IMR-90 (cell line): ENCODE results near the gene TDP2. TPM values are rescaled to one million over a fixed set of nuclear protein-coding genes. Genes with fewer than 3 reads are reported as not detected.
"Not testable (repeated sequence)": the region's sequence is repeated elsewhere in the genome, so short reads cannot be mapped to it uniquely, and the experiment has no call there.

ENCODE experiments used
- ATAC-seq: fragments of 200-7000 bp; cut with Tn5 transposase; 2 replicates; pipeline ENCODE4 v1.9.1; 2020; ENCODE audit warnings: low read depth, mild to moderate bottlenecking, moderate library complexity
- BruUV-seq: library from RNA; stranded (reverse); fragments of 400-500 nt; replicated peaks from 2 replicates; lab custom pipeline; 2021; lab: Mats Ljungman, UMichigan
- CTCF ChIA-PET: fragments of 300-600 bp; formaldehyde crosslinking; extraction: SDS; loops from one replicate; lab custom pipeline; 2021; ENCODE audit warnings: antibody characterized with exemption; lab: Yijun Ruan, JAX
- POLR2A ChIA-PET: fragments of 300-600 bp; sonication (Branson Sonifier 250); formaldehyde crosslinking; loops from one replicate; lab custom pipeline; 2022; ENCODE audit warnings: antibody characterized with exemption; ENCODE audit not compliant: unreplicated experiment; lab: Charles Lee
- DNase-seq: peaks from one replicate; pipeline ENCODE4 v3.0.0; 2013
- H2AFZ ChIP-seq: replicated peaks from 2 replicates; pipeline ENCODE3; 2013; ENCODE audit warnings: low read length, mild to moderate bottlenecking; ENCODE audit not compliant: poor library complexity
- H2AK5ac ChIP-seq: 2 replicates; pipeline ENCODE4 v1.6.1; 2013; ENCODE audit warnings: low read depth, low read length, inconsistent platforms
- H2AK9ac ChIP-seq: replicated peaks from 2 replicates; pipeline ENCODE3; 2013; ENCODE audit warnings: mild to moderate bottlenecking, low read depth, low read length, moderate library complexity; ENCODE audit not compliant: poor library complexity
- H2BK120ac ChIP-seq: 2 replicates; pipeline ENCODE4 v1.6.1; 2013; ENCODE audit warnings: low read depth, low read length, inconsistent platforms
- H2BK15ac ChIP-seq: 3 replicates; pipeline ENCODE4 v1.6.1; 2013; ENCODE audit warnings: low read depth, low read length, inconsistent platforms
- H2BK20ac ChIP-seq: 2 replicates; pipeline ENCODE4 v1.6.1; 2013; ENCODE audit warnings: low read depth, mild to moderate bottlenecking, inconsistent platforms, low read length, moderate library complexity
- H2BK5ac ChIP-seq: 2 replicates; pipeline ENCODE4 v1.6.1; 2013; ENCODE audit warnings: mild to moderate bottlenecking, low read depth, low read length, inconsistent platforms; ENCODE audit not compliant: poor library complexity, severe bottlenecking
- H3K14ac ChIP-seq: replicated peaks from 2 replicates; pipeline ENCODE4 v1.6.1; 2013; ENCODE audit warnings: low read depth, low read length, inconsistent platforms
- H3K18ac ChIP-seq: 2 replicates; pipeline ENCODE4 v1.6.1; 2013; ENCODE audit warnings: low read depth, low read length, control low read depth
- H3K23ac ChIP-seq: 2 replicates; pipeline ENCODE4 v1.6.1; 2013; ENCODE audit warnings: low read depth, low read length, inconsistent platforms
- H3K27ac ChIP-seq: 2 replicates; pipeline ENCODE4 v1.5.1; 2013; ENCODE audit warnings: mild to moderate bottlenecking, control low read depth, low read length; ENCODE audit not compliant: insufficient read depth
- H3K27me3 ChIP-seq: 2 replicates; pipeline ENCODE4 v1.6.1; 2013; ENCODE audit warnings: low read length; ENCODE audit not compliant: control insufficient read depth, insufficient read depth
- H3K36me3 ChIP-seq: 2 replicates; pipeline ENCODE4 v1.6.1; 2013; ENCODE audit warnings: low read length, mixed read lengths; ENCODE audit not compliant: control insufficient read depth, insufficient read depth
- H3K4ac ChIP-seq: 2 replicates; pipeline ENCODE4 v1.6.1; 2013; ENCODE audit warnings: low read depth, low read length, inconsistent platforms
- H3K4me1 ChIP-seq: 2 replicates; pipeline ENCODE4 v1.6.1; 2013; ENCODE audit warnings: low read length, mixed read lengths; ENCODE audit not compliant: control insufficient read depth, insufficient read depth
- H3K4me2 ChIP-seq: 2 replicates; pipeline ENCODE4 v1.6.1; 2013; ENCODE audit warnings: low read depth, mild to moderate bottlenecking, control low read depth, low read length, moderate library complexity
- H3K4me3 ChIP-seq: 2 replicates; pipeline ENCODE4 v1.5.1; 2013; ENCODE audit warnings: low read depth, mild to moderate bottlenecking, control low read depth, low read length, moderate library complexity; ENCODE audit not compliant: insufficient read depth
- H3K56ac ChIP-seq: 2 replicates; pipeline ENCODE4 v1.6.1; 2013; ENCODE audit warnings: low read length, inconsistent platforms; ENCODE audit not compliant: insufficient read depth; ENCODE audit errors: extremely low read depth
- H3K79me1 ChIP-seq, 2 experiments: 2 replicates each; pipeline ENCODE4 v1.6.1; 2013; ENCODE audit warnings: low read length in 2 of 2, inconsistent platforms in 1 of 2, low read depth in 1 of 2
- H3K9ac ChIP-seq: 2 replicates; pipeline ENCODE4 v1.6.1; 2013; ENCODE audit warnings: low read depth, low read length, control low read depth
- H3K9me1 ChIP-seq: 2 replicates; pipeline ENCODE4 v1.6.1; 2013; ENCODE audit warnings: low read length, inconsistent platforms; ENCODE audit not compliant: insufficient read depth
- H3K9me3 ChIP-seq: 2 replicates; pipeline ENCODE4 v1.6.1; 2013; ENCODE audit warnings: low read length; ENCODE audit not compliant: control insufficient read depth, insufficient read depth
- H4K20me1 ChIP-seq: 2 replicates; pipeline ENCODE4 v1.6.1; 2013; ENCODE audit warnings: low read length, inconsistent platforms; ENCODE audit not compliant: insufficient read depth
- H4K5ac ChIP-seq: 2 replicates; pipeline ENCODE4 v1.6.1; 2013; ENCODE audit warnings: mild to moderate bottlenecking, low read depth, low read length, control low read depth
- H4K8ac ChIP-seq, 2 experiments: 2 replicates each; pipeline ENCODE4 v1.6.1; 2013; ENCODE audit warnings: low read depth in 2 of 2, low read length in 2 of 2, control low read depth in 1 of 2, inconsistent platforms in 1 of 2
- H4K91ac ChIP-seq: 2 replicates; pipeline ENCODE4 v1.6.1; 2013; ENCODE audit warnings: low read depth, low read length, inconsistent platforms; ENCODE audit not compliant: insufficient read depth
- BHLHE40 ChIP-seq: fragments of 150-350 bp; IDR thresholded peaks from 2 replicates; pipeline ENCODE4 v1.6.1; 2016; ENCODE audit warnings: mild to moderate bottlenecking, low read depth, low read length
- CEBPB ChIP-seq: IDR thresholded peaks from 2 replicates; pipeline ENCODE4 v1.6.1; 2012; ENCODE audit warnings: low read depth, low read length, improper control_type of control experiment
- ELK1 ChIP-seq: fragments of 150-350 bp; IDR thresholded peaks from 2 replicates; pipeline ENCODE4 v1.6.1; 2016; ENCODE audit warnings: low read depth, mild to moderate bottlenecking, low read length, moderate library complexity, borderline replicate concordance
- NFE2L2 ChIP-seq: fragments of 150-350 bp; IDR thresholded peaks from 2 replicates; pipeline ENCODE4 v1.6.1; 2016; ENCODE audit warnings: low read depth, mild to moderate bottlenecking, low read length
- POLR2A ChIP-seq: IDR thresholded peaks from 2 replicates; pipeline ENCODE4 v1.6.1; 2012; ENCODE audit warnings: mild to moderate bottlenecking, low read depth, low read length
- USF2 ChIP-seq: fragments of 150-350 bp; IDR thresholded peaks from 2 replicates; pipeline ENCODE4 v1.6.1; 2017; ENCODE audit warnings: mild to moderate bottlenecking, antibody characterized with exemption, low read length, low read depth
- WGBS, 2 experiments: methylation state at CpG; one replicate each; pipeline versions ENCODE4 v1.1.5 to v1.1.7; 2013; ENCODE audit warnings: missing lambda C conversion rate in 2 of 2; ENCODE audit not compliant: insufficient read length in 1 of 2; ENCODE audit errors: extremely low coverage in 2 of 2; 5-methylcytosine and 5-hydroxymethylcytosine counted together
- dilution Hi-C: fragments of 300-500 bp; cut with HindIII; formaldehyde crosslinking; loops from one replicate; pipeline ENCODE4 v1.14.3; 2018; ENCODE audit warnings: low sequenced_read_pairs; ENCODE audit not compliant: unreplicated experiment
- in situ Hi-C: fragments of 300-500 bp; cut with MboI; formaldehyde crosslinking; loops from 3 replicates; pipeline ENCODE4 v1.14.3; 2019; ENCODE audit warnings: low sequenced_read_pairs, inconsistent platforms, mixed read lengths
- intact Hi-C: fragments of 100-400 bp; cut with micrococcal nuclease; formaldehyde crosslinking; loops from 2 replicates; pipeline ENCODE4 v1.10.0; 2022
- polyA plus RNA-seq, 3 experiments: library from polyadenylated mRNA; depleted of rRNA; stranded (reverse); fragments of >200 nt; gene quantifications; 2 replicates each; pipeline ENCODE4 v1.2.3, GENCODE V29; 2012; ENCODE audit warnings: low replicate concordance in 1 of 3
- total RNA-seq: library from RNA; depleted of rRNA; stranded (reverse); fragments of >200 nt; gene quantifications from 2 replicates; pipeline ENCODE4 v1.2.3, GENCODE V29; 2012

Gene TDP2
- total and polyA plus RNA-seq, 2 of the 4 experiments (the other 2 are of a cell fraction) = 13.6 to 22.8 TPM

DNA sequence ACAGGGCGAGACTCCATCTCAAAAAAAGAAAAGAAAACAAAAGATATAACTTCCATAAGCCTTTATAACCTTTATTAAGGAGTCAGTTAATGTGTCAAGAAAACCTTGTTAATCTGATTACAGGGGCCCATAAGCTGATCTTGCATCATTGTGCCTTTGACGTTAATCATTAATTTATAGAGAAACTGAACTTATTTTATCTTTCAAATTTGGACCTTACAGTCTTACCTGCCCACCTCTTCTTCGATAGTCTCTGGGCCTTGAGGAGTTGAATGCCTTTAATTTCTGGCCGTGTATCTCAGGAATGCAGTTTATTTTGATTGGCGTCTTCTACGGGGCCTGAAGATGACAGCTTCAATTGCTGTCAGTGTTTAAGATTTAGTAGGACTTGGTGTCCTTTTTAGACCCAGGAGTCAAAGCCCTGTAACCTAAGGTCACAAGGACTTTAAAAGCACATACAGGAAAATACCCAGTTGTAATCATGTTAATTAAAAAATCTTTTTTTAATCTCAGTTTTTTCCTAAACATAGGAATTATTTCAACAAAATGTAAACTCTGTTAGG, 6.0 kb upstream of the TDP2 start:
- BruUV-seq = no TSS peak
- H3K9me1 ChIP-seq = no peaks in the 10 kb centered on the region; the same call in 1 of the 2 replicates
- intact Hi-C loops (no loop called here), dilution Hi-C loops (no loop called here), in situ Hi-C loops (no loop called here)
- H3K79me1 ChIP-seq = peaks cover 7 to 11% of the 10 kb centered on the region in 2 experiments; a peak in 2 of 4 replicates
- H2AK5ac ChIP-seq = no peak overlapping the region
- H4K91ac ChIP-seq = no peak overlapping the region
- no peak overlapping the region for H3K27ac ChIP-seq
- no peak overlapping the region for H2BK15ac ChIP-seq
- no peak overlapping the region for H3K4me2 ChIP-seq
- 100% methylated on average over 1 of the region's 6 CpGs; no CpG with 5 or more reads in 1 of the 2 experiments for WGBS, 2 experiments
- POLR2A ChIA-PET = no interaction called here
- H3K9ac ChIP-seq = no peak overlapping the region
- peaks cover 2% of the 10 kb centered on the region; the same call in 1 of the 2 replicates for H3K4me1 ChIP-seq
- H3K18ac ChIP-seq = no peak overlapping the region
- H3K4me3 ChIP-seq = no peak overlapping the region
- no peak overlapping the region for H2BK20ac ChIP-seq
- H3K27me3 ChIP-seq = no peaks in the 10 kb centered on the region
- no peak overlapping the region for H3K4ac ChIP-seq
- H3K23ac ChIP-seq = no peak overlapping the region
- no peak overlapping the region for H3K14ac ChIP-seq
- H4K20me1 ChIP-seq = no peaks in the 10 kb centered on the region
- no peak for TF ChIP-seq NFE2L2
- TF ChIP-seq BHLHE40 = no peak
- no peak for TF ChIP-seq ELK1
- no peak for TF ChIP-seq POLR2A
- no peak for TF ChIP-seq CEBPB
- no peak for TF ChIP-seq USF2
- no peak overlapping the region for H2AFZ ChIP-seq
- no peak overlapping the region for H3K56ac ChIP-seq
- ATAC-seq = no peak
- H3K9me3 ChIP-seq = peaks cover 9% of the 10 kb centered on the region
- H4K8ac ChIP-seq = no peak overlapping the region
- CTCF ChIA-PET = no interaction called here
- no peak overlapping the region for H2BK5ac ChIP-seq
- no peaks in the 10 kb centered on the region for H3K36me3 ChIP-seq
- H4K5ac ChIP-seq = no peak overlapping the region
- H2BK120ac ChIP-seq = no peak overlapping the region
- DNase-seq = no peak
- H2AK9ac ChIP-seq = no peak overlapping the region

DNA sequence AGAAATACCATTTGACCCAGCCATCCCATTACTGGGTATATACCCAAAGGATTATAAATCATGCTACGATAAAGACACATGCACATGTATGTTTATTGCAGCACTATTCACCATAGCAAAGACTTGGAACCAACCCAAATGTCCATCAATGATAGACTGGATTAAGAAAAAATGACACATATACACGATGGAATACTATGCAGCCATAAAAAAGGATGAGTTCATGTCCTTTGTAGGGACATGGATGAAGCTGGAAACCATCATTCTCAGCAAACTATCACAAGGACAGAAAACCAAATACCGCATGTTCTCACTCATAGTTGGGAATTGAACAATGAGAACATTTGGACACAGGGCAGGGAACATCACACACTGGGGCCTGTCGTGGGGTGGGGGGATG, 4.4 kb upstream of the TDP2 start:
- H3K9me1 ChIP-seq, H3K9me3 ChIP-seq, H2BK20ac ChIP-seq, H2BK120ac ChIP-seq, H2AK9ac ChIP-seq, H4K20me1 ChIP-seq, intact Hi-C loops, H2BK15ac ChIP-seq, DNase-seq, H2AFZ ChIP-seq, POLR2A ChIA-PET, H4K5ac ChIP-seq, H3K9ac ChIP-seq, H3K23ac ChIP-seq, in situ Hi-C loops, dilution Hi-C loops, H3K4me1 ChIP-seq, H3K27ac ChIP-seq, H3K18ac ChIP-seq, H3K36me3 ChIP-seq, H3K27me3 ChIP-seq, ATAC-seq, H4K8ac ChIP-seq, H3K4me2 ChIP-seq, H3K56ac ChIP-seq, H3K4ac ChIP-seq, H2BK5ac ChIP-seq, H3K14ac ChIP-seq, BruUV-seq, CTCF ChIA-PET, H4K91ac ChIP-seq, H3K4me3 ChIP-seq, H2AK5ac ChIP-seq: not testable (repeated sequence)
- WGBS, 2 experiments = no CpG with 5 or more reads among the region's 4 CpGs
- H3K79me1 ChIP-seq = peaks cover 11 to 23% of the 10 kb centered on the region in 2 experiments; a peak in 3 of 4 replicates
